Keratinocyte (primary cell): ENCODE data around the gene SLC25A42. TPM values are rescaled to one million over a fixed set of nuclear protein-coding genes. Genes with fewer than 3 reads are reported as not detected.

Experiments used
- DNase-seq: peaks from one replicate; pipeline ENCODE4 v3.0.0-alpha.2; 2011; ENCODE audit warnings: low read depth, missing footprints, low spot score
- FAIRE-seq: peaks from 2 replicates; lab custom pipeline; 2011; peaks lifted over from hg19 to GRCh38; lab: Jason Lieb, UNC
- H2AFZ ChIP-seq: 2 replicates; pipeline ENCODE4 v1.6.0; 2012; ENCODE audit warnings: low read length, control low read depth, inconsistent platforms; ENCODE audit not compliant: control insufficient read depth
- H3K27ac ChIP-seq: 2 replicates; pipeline ENCODE4 v1.5.1; 2011; ENCODE audit warnings: low read length; ENCODE audit not compliant: control insufficient read depth, insufficient read depth
- H3K27me3 ChIP-seq: 3 replicates; pipeline ENCODE4 v1.6.0; 2011; ENCODE audit warnings: low read length; ENCODE audit not compliant: control insufficient read depth, insufficient read depth; ENCODE audit errors: extremely low read depth
- H3K36me3 ChIP-seq, 2 experiments: 2 replicates in 1 of 2; 3 replicates in 1 of 2; pipeline ENCODE4 v1.5.1; 2011; ENCODE audit warnings: low read length in 2 of 2, mild to moderate bottlenecking in 1 of 2; ENCODE audit not compliant: control insufficient read depth in 2 of 2, insufficient read depth in 2 of 2; ENCODE audit errors: extremely low read depth in 1 of 2
- H3K4me1 ChIP-seq: 3 replicates; pipeline ENCODE4 v1.5.1; 2011; ENCODE audit warnings: low read length; ENCODE audit not compliant: control insufficient read depth, insufficient read depth; ENCODE audit errors: extremely low read depth
- H3K4me2 ChIP-seq: 3 replicates; pipeline ENCODE4 v1.6.0; 2011; ENCODE audit warnings: low read depth, low read length; ENCODE audit not compliant: control insufficient read depth, insufficient read depth; ENCODE audit errors: extremely low read depth
- H3K4me3 ChIP-seq, 3 experiments: fragments of 200-600 bp in 1 of 3; sonication (generic) in 1 of 3; 2 replicates in 2 of 3; 3 replicates in 1 of 3; pipeline ENCODE4 v1.5.1; 2011 to 2016; ENCODE audit warnings: low read length in 3 of 3, mild to moderate bottlenecking in 3 of 3, control low read depth in 2 of 3, inconsistent platforms in 1 of 3, low read depth in 1 of 3, mixed read lengths in 1 of 3, mixed run types in 1 of 3, moderate library complexity in 1 of 3; ENCODE audit not compliant: control insufficient read depth in 2 of 3, insufficient read depth in 2 of 3; ENCODE audit errors: extremely low read depth in 1 of 3
- H3K79me2 ChIP-seq: 2 replicates; pipeline ENCODE4 v1.6.0; 2012; ENCODE audit warnings: low read length; ENCODE audit not compliant: control insufficient read depth, insufficient read depth
- H3K9ac ChIP-seq: 3 replicates; pipeline ENCODE4 v1.6.0; 2011; ENCODE audit warnings: low read length; ENCODE audit not compliant: control insufficient read depth, insufficient read depth; ENCODE audit errors: extremely low read depth
- H3K9me1 ChIP-seq: 3 replicates; pipeline ENCODE4 v1.6.0; 2011; ENCODE audit warnings: low read length; ENCODE audit not compliant: control insufficient read depth, insufficient read depth; ENCODE audit errors: extremely low read depth
- H3K9me3 ChIP-seq: 2 replicates; pipeline ENCODE4 v1.5.1; 2012; ENCODE audit warnings: low read depth, low read length; ENCODE audit not compliant: control insufficient read depth
- H4K20me1 ChIP-seq: 3 replicates; pipeline ENCODE4 v1.6.0; 2011; ENCODE audit warnings: low read length; ENCODE audit not compliant: control insufficient read depth, insufficient read depth; ENCODE audit errors: extremely low read depth
- CTCF ChIP-seq, 3 experiments: IDR thresholded peaks in 1 of 3; conservative IDR thresholded peaks in 1 of 3; optimal IDR thresholded peaks in 1 of 3; 2 replicates in 2 of 3; 3 replicates in 1 of 3; pipeline versions ENCODE3 to v1.5.1; 2011; ENCODE audit warnings: low read length in 3 of 3, mild to moderate bottlenecking in 3 of 3, moderate library complexity in 2 of 3, control low read depth in 1 of 3, inconsistent platforms in 1 of 3; ENCODE audit not compliant: insufficient read depth in 2 of 3; ENCODE audit errors: extremely low read depth in 1 of 3
- EZH2 ChIP-seq: IDR thresholded peaks from one replicate; pipeline ENCODE4 v1.6.1; 2012; ENCODE audit warnings: inconsistent platforms, mild to moderate bottlenecking, low read length, moderate library complexity
- dilution Hi-C: fragments of 300-500 bp; cut with MboI; formaldehyde crosslinking; loops from one replicate; pipeline ENCODE4 v1.7.0; 2020; ENCODE audit warnings: low sequenced_read_pairs; ENCODE audit not compliant: extremely low pct_ligation_motif_present
- polyA plus RNA-seq, 5 experiments: library from polyadenylated mRNA; depleted of rRNA in 3 of 5; stranded (reverse) in 3 of 5; stranded (forward) in 1 of 5; unstranded in 1 of 5; fragments of >200 nt; gene quantifications; 1 replicate in 1 of 5; 2 replicates in 3 of 5; 3 replicates in 1 of 5; pipeline versions ENCODE4 v1.2.1 to v1.2.3, GENCODE V29; 2011 to 2012; ENCODE audit warnings: missing spikeins in 2 of 5, low read depth in 1 of 5, low replicate concordance in 1 of 5

SLC25A42 gene
- polyA plus RNA-seq, 1 donor (not counting 4 experiments of a cell fraction or from before 2014, with no cell fraction given), result 1.2 TPM

- Histone ChIP-seq H3K9ac (no peak overlapping the region), H3K4me2 (no peak overlapping the region), H3K9me3 (no peaks in the 10 kb centered on the region), H3K4me1 (peaks cover 12% of the 10 kb centered on the region), H3K79me2 (no peaks in the 10 kb centered on the region), H3K9me1 (peaks cover 2% of the 10 kb centered on the region), H3K27me3 (no peaks in the 10 kb centered on the region), H4K20me1 (no peaks in the 10 kb centered on the region), H3K4me3 (no peak overlapping the region), H3K27ac (no peak overlapping the region), H3K36me3 (peaks cover 28 to 32% of the 10 kb centered on the region in 2 experiments), H2AFZ (no peak overlapping the region)
- FAIRE-seq, result peak; percentile 80
- dilution Hi-C loops, result no loop called here
- no peak for TF ChIP-seq CTCF (optimal IDR thresholded peaks at IDR 0.05 in 1 of 3, IDR thresholded peaks at IDR 0.05 in 1 of 3, conservative IDR thresholded peaks at IDR 0.05 in 1 of 3; ENCODE audit: extremely low read depth in 1 of 3, insufficient read depth in 2 of 3, low read length in 3 of 3)
- no peak for TF ChIP-seq EZH2
- no peak for DNase-seq
Measured at GRCh38 chr19:19050731-19051130, 13.1 kb upstream of the SLC25A42 start.

DNA sequence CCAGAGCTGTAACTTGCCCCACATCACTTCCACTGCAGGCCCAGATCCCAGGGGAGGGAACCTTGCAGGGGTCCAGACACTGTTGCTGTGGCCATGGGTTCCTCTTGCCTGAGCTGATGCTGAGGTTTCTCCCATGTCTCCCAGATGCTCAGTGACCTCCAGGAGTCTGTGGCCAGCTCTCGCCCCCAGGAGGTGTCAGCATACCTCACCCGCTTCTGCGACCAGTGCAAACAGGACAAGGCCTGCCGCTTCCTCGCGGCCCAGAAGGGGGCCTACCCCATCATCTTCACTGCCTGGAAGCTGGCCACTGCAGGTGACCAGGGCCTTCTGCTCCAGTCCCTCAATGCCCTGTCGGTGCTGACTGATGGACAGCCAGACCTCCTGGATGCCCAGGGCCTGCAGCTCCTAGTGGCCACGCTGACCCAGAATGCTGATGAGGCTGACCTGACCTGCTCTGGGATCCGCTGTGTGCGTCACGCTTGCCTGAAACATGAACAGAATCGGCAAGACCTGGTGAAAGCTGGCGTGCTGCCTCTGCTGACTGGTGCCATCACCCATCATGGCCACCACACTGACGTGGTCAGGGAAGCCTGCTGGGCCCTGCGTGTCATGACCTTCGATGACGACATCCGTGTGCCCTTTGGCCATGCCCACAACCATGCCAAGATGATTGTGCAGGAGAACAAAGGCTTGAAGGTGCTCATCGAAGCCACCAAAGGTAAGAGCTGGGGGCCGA, 12.1 kb upstream of the SLC25A42 start:
- Histone ChIP-seq H3K4me1 (peaks cover 12% of the 10 kb centered on the region), H3K4me2 (no peak overlapping the region), H3K9ac (no peak overlapping the region), H3K9me1 (peaks cover 2% of the 10 kb centered on the region), H3K27ac (no peak overlapping the region), H3K27me3 (no peaks in the 10 kb centered on the region), H2AFZ (no peak overlapping the region), H3K9me3 (no peaks in the 10 kb centered on the region), H3K36me3 (peaks cover 28 to 33% of the 10 kb centered on the region in 2 experiments), H3K79me2 (no peaks in the 10 kb centered on the region), H3K4me3 (no peak overlapping the region), H4K20me1 (no peaks in the 10 kb centered on the region)
- no peak for TF ChIP-seq CTCF (optimal IDR thresholded peaks at IDR 0.05 in 1 of 3, IDR thresholded peaks at IDR 0.05 in 1 of 3, conservative IDR thresholded peaks at IDR 0.05 in 1 of 3; ENCODE audit: extremely low read depth in 1 of 3, insufficient read depth in 2 of 3, low read length in 3 of 3)
- no peak for TF ChIP-seq EZH2
- dilution Hi-C loops, result no loop called here
- FAIRE-seq (no peak), DNase-seq (no peak)
